GM23338 (cell line): ENCODE results near the gene RASSF10. TPM values are rescaled to one million over a fixed set of nuclear protein-coding genes. Genes with fewer than 3 reads are reported as not detected.

Experiments used
- ATAC-seq: fragments of 200-7000 bp; cut with Tn5 transposase; 3 replicates; pipeline ENCODE4 v1.9.1; 2020
- DNase-seq: peaks from one replicate; pipeline ENCODE4 v3.0.0-alpha.2; 2015; ENCODE audit warnings: low spot score
- H2AFZ ChIP-seq: fragments of 200-600 bp; sonication (generic); 2 replicates; pipeline ENCODE4 v1.8.0; 2016; ENCODE audit warnings: antibody characterized with exemption, mild to moderate bottlenecking, moderate library complexity
- H3F3A ChIP-seq: fragments of 200-600 bp; sonication (generic); replicated peaks from 2 replicates; pipeline ENCODE4 v1.8.0; 2017; ENCODE audit warnings: antibody characterized with exemption, mixed run types, low read depth
- H3K27ac ChIP-seq: fragments of 200-600 bp; sonication (generic); 2 replicates; pipeline ENCODE4 v1.6.1; 2016; ENCODE audit warnings: low read depth
- H3K27me3 ChIP-seq: fragments of 200-600 bp; sonication (generic); 2 replicates; pipeline ENCODE4 v1.8.0; 2016; ENCODE audit warnings: mild to moderate bottlenecking, mixed run types, moderate library complexity; ENCODE audit not compliant: insufficient read depth
- H3K36me3 ChIP-seq: fragments of 200-600 bp; sonication (generic); 2 replicates; pipeline ENCODE4 v1.8.0; 2016; ENCODE audit warnings: mild to moderate bottlenecking; ENCODE audit not compliant: insufficient read depth
- H3K4me1 ChIP-seq: fragments of 200-600 bp; sonication (generic); 2 replicates; pipeline ENCODE4 v1.8.0; 2016; ENCODE audit warnings: mild to moderate bottlenecking, moderate library complexity; ENCODE audit not compliant: insufficient read depth
- H3K4me2 ChIP-seq: fragments of 200-600 bp; sonication (generic); 2 replicates; pipeline ENCODE4 v1.7.1; 2017; ENCODE audit warnings: mixed run types
- H3K4me3 ChIP-seq: fragments of 200-600 bp; sonication (generic); 2 replicates; pipeline ENCODE4 v1.6.1; 2016; ENCODE audit warnings: mixed run types
- H3K79me2 ChIP-seq: fragments of 200-600 bp; sonication (generic); replicated peaks from 2 replicates; pipeline ENCODE4 v1.8.0; 2017; ENCODE audit warnings: mild to moderate bottlenecking; ENCODE audit not compliant: insufficient read depth
- H3K9me2 ChIP-seq: fragments of 200-600 bp; sonication (generic); 2 replicates; pipeline ENCODE4 v1.8.0; 2017; ENCODE audit not compliant: insufficient read depth
- H4K20me1 ChIP-seq: fragments of 200-600 bp; sonication (generic); replicated peaks from 2 replicates; pipeline ENCODE4 v1.8.0; 2017; ENCODE audit warnings: mild to moderate bottlenecking; ENCODE audit not compliant: insufficient read depth
- H3K27ac Mint-ChIP-seq: 2 replicates; pipeline ENCODE4 v1.8.0; 2020; ENCODE audit warnings: inconsistent platforms, mild to moderate bottlenecking, moderate library complexity, mixed read lengths
- H3K27me3 Mint-ChIP-seq: 3 replicates; pipeline ENCODE4 v1.8.0; 2022; ENCODE audit warnings: low read depth, mild to moderate bottlenecking, moderate library complexity, mixed read lengths, inconsistent platforms; ENCODE audit not compliant: insufficient read depth, poor library complexity
- H3K36me3 Mint-ChIP-seq: 3 replicates; pipeline ENCODE4 v1.8.0; 2021; ENCODE audit warnings: low read depth, mild to moderate bottlenecking, inconsistent platforms, moderate library complexity, mixed read lengths
- H3K4me1 Mint-ChIP-seq: 3 replicates; pipeline ENCODE4 v1.8.0; 2020; ENCODE audit warnings: mild to moderate bottlenecking, inconsistent platforms, mixed read lengths
- H3K4me3 Mint-ChIP-seq: 3 replicates; pipeline ENCODE4 v1.8.0; 2021; ENCODE audit warnings: moderate library complexity, mild to moderate bottlenecking, inconsistent platforms, mixed read lengths
- H3K9me3 Mint-ChIP-seq: 3 replicates; pipeline ENCODE4 v1.8.0; 2020; ENCODE audit warnings: moderate library complexity, mild to moderate bottlenecking, inconsistent platforms, mixed read lengths
- EZH2 ChIP-seq: fragments of 200-600 bp; sonication (generic); IDR thresholded peaks from one replicate; pipeline ENCODE4 v1.8.0; 2017; ENCODE audit warnings: antibody characterized with exemption, mild to moderate bottlenecking, low read depth; ENCODE audit not compliant: unreplicated experiment
- JUNB ChIP-seq: IDR thresholded peaks from one replicate; pipeline ENCODE4 v1.6.1; 2016; ENCODE audit warnings: antibody characterized with exemption; ENCODE audit not compliant: unreplicated experiment
- POLR2AphosphoS5 ChIP-seq: IDR thresholded peaks from 2 replicates; pipeline ENCODE4 v1.6.1; 2016; ENCODE audit warnings: antibody characterized with exemption, low read depth
- STAT1 ChIP-seq: IDR thresholded peaks from one replicate; pipeline ENCODE4 v1.6.1; 2016; ENCODE audit warnings: antibody characterized with exemption; ENCODE audit not compliant: unreplicated experiment
- ZNF114 ChIP-seq: fragments of 250-450 bp; sonication (Bioruptor Pico); IDR thresholded peaks from 2 replicates; pipeline ENCODE4 v1.5.0; 2020; ENCODE audit warnings: mild to moderate bottlenecking, moderate library complexity
- ZNF331 ChIP-seq: fragments of 250-450 bp; sonication (Bioruptor Pico); IDR thresholded peaks from 2 replicates; pipeline ENCODE4 v1.5.0; 2020; ENCODE audit warnings: low read depth, mild to moderate bottlenecking, moderate library complexity
- polyA plus RNA-seq: library from polyadenylated mRNA; unstranded; fragments of >200 nt; fragmentation: Nextera tagmentation; extraction: Ambion mirVana; gene quantifications from 2 replicates; pipeline ENCODE4 v1.2.1, GENCODE V29; 2016
- total RNA-seq: library from RNA; depleted of rRNA; stranded (reverse); fragments of >200 nt; shearing (Covaris generic); gene quantifications from 2 replicates; pipeline ENCODE4 v1.2.3, GENCODE V29; 2014
- TF ChIP-seq, protein P1 (sequence below): IDR thresholded peaks from 2 replicates; pipeline ENCODE4 v1.6.1; 2016; ENCODE audit warnings: antibody characterized with exemption
- TF ChIP-seq, protein P2 (sequence below): IDR thresholded peaks from one replicate; pipeline ENCODE4 v1.6.1; 2018; ENCODE audit warnings: antibody characterized with exemption; ENCODE audit not compliant: unreplicated experiment
- TF ChIP-seq, protein P3 (sequence below), 2 experiments: fragments of 200-600 bp in 1 of 2; sonication (generic) in 1 of 2; conservative IDR thresholded peaks; 2 replicates each; pipeline versions ENCODE4 v1.5.1 to v1.6.1; 2016 to 2017; ENCODE audit warnings: antibody characterized with exemption in 2 of 2, low read depth in 2 of 2, mild to moderate bottlenecking in 2 of 2, moderate library complexity in 1 of 2

The RASSF10 gene
- total and polyA plus RNA-seq, 2 experiments from 2014 or later: 0.13 to 1.8 TPM

DNA sequence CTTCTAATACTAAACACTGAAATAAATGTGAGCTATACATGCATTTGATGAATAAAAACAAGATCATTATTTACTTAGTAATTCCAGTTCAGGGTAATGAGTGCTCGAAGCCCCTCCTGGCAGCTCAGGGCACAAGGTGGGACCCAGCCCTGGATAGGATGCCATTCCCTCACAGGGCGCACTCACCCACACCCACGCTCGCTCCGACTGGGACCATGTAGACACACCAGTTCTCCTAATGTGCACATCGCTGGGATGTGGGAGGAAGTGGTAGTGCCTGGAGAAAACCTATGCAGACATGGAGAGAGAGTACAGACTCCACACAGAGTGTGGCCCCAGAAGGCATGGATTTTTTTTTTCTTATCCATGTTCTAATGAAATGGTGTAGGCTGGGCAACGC, 44.5 kb upstream of the RASSF10 start (continued):
- TF ChIP-seq, protein P1, sequence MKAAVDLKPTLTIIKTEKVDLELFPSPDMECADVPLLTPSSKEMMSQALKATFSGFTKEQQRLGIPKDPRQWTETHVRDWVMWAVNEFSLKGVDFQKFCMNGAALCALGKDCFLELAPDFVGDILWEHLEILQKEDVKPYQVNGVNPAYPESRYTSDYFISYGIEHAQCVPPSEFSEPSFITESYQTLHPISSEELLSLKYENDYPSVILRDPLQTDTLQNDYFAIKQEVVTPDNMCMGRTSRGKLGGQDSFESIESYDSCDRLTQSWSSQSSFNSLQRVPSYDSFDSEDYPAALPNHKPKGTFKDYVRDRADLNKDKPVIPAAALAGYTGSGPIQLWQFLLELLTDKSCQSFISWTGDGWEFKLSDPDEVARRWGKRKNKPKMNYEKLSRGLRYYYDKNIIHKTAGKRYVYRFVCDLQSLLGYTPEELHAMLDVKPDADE: no peak
- TF ChIP-seq ZNF114 (CRISPR knock-in tag): no peak
- TF ChIP-seq, protein P2, sequence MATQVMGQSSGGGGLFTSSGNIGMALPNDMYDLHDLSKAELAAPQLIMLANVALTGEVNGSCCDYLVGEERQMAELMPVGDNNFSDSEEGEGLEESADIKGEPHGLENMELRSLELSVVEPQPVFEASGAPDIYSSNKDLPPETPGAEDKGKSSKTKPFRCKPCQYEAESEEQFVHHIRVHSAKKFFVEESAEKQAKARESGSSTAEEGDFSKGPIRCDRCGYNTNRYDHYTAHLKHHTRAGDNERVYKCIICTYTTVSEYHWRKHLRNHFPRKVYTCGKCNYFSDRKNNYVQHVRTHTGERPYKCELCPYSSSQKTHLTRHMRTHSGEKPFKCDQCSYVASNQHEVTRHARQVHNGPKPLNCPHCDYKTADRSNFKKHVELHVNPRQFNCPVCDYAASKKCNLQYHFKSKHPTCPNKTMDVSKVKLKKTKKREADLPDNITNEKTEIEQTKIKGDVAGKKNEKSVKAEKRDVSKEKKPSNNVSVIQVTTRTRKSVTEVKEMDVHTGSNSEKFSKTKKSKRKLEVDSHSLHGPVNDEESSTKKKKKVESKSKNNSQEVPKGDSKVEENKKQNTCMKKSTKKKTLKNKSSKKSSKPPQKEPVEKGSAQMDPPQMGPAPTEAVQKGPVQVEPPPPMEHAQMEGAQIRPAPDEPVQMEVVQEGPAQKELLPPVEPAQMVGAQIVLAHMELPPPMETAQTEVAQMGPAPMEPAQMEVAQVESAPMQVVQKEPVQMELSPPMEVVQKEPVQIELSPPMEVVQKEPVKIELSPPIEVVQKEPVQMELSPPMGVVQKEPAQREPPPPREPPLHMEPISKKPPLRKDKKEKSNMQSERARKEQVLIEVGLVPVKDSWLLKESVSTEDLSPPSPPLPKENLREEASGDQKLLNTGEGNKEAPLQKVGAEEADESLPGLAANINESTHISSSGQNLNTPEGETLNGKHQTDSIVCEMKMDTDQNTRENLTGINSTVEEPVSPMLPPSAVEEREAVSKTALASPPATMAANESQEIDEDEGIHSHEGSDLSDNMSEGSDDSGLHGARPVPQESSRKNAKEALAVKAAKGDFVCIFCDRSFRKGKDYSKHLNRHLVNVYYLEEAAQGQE: no peak
- TF ChIP-seq, protein P3, sequence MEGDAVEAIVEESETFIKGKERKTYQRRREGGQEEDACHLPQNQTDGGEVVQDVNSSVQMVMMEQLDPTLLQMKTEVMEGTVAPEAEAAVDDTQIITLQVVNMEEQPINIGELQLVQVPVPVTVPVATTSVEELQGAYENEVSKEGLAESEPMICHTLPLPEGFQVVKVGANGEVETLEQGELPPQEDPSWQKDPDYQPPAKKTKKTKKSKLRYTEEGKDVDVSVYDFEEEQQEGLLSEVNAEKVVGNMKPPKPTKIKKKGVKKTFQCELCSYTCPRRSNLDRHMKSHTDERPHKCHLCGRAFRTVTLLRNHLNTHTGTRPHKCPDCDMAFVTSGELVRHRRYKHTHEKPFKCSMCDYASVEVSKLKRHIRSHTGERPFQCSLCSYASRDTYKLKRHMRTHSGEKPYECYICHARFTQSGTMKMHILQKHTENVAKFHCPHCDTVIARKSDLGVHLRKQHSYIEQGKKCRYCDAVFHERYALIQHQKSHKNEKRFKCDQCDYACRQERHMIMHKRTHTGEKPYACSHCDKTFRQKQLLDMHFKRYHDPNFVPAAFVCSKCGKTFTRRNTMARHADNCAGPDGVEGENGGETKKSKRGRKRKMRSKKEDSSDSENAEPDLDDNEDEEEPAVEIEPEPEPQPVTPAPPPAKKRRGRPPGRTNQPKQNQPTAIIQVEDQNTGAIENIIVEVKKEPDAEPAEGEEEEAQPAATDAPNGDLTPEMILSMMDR (conservative IDR thresholded peaks at IDR 0.05; ENCODE audit: low read depth in 2 of 2): no peak
- TF ChIP-seq JUNB: no peak
- TF ChIP-seq EZH2: no peak
- TF ChIP-seq ZNF331 (CRISPR knock-in tag): no peak
- no peak for TF ChIP-seq POLR2AphosphoS5

DNA sequence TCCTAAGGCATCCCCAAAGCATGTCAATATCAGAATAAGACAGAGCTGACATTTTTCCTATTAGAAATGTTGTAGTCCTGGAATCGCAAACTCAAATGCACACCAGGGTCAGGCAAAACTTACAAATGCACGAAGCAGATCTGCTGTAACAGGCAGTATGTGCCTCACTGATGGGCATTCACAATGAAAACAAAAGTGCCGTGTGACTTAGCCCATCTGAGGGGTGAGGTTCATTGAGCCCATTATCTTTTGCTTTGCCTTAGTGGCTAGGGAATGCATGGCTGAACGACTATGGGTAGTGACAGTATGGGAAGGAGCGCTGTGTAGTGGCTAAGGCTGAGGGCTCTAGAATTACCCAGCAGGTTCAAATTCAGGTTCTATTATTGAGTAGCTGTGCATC, 43.1 kb upstream of the RASSF10 start:
- Histone ChIP-seq H3K27ac (no peak overlapping the region), H3K4me3 (no peak overlapping the region), H3K4me2 (no peak overlapping the region), H3F3A (no peaks in the 10 kb centered on the region), H2AFZ (no peak overlapping the region), H3K4me1 (no peaks in the 10 kb centered on the region), H4K20me1 (no peaks in the 10 kb centered on the region), H3K9me2 (no peaks in the 10 kb centered on the region), H3K36me3 (no peaks in the 10 kb centered on the region), H3K27me3 (no peaks in the 10 kb centered on the region), H3K79me2 (no peaks in the 10 kb centered on the region)
- H3K4me3 Mint-ChIP-seq: no peak overlapping the region
- no peaks in the 10 kb centered on the region for H3K9me3 Mint-ChIP-seq
- H3K36me3 Mint-ChIP-seq: no peaks in the 10 kb centered on the region
- H3K27ac Mint-ChIP-seq: no peak overlapping the region
- no peaks in the 10 kb centered on the region; the same call in 2 of the 3 replicates for H3K4me1 Mint-ChIP-seq
- peaks cover 7% of the 10 kb centered on the region for H3K27me3 Mint-ChIP-seq
- ATAC-seq: no peak
- no peak for DNase-seq
- TF ChIP-seq, protein P2: no peak
- no peak for TF ChIP-seq JUNB
- TF ChIP-seq POLR2AphosphoS5: no peak
- TF ChIP-seq, protein P1: no peak
- no peak for TF ChIP-seq STAT1
